Breast epithelium (tissue), 4 donors: ENCODE measurements around the gene SORL1. TPM values are rescaled to one million over a fixed set of nuclear protein-coding genes. Genes with fewer than 3 reads are reported as not detected.

Experiments
- DNase-seq, 2 donors: peaks; one replicate each; pipeline ENCODE4 v3.0.0-alpha.2; 2019; ENCODE audit warnings: low spot score in 2 of 2
- H3K27ac ChIP-seq, 2 donors: fragments of 200-600 bp; sonication (generic) in 1 of 2; one replicate each; pipeline ENCODE4 v1.5.1; 2016 to 2019; ENCODE audit warnings: mild to moderate bottlenecking in 1 of 2
- H3K27me3 ChIP-seq, 2 donors: fragments of 200-600 bp; sonication (generic) in 1 of 2; one replicate each; pipeline versions ENCODE4 v1.5.1 to v1.6.0; 2017 to 2019; ENCODE audit warnings: control low read depth in 1 of 2, mild to moderate bottlenecking in 1 of 2
- H3K36me3 ChIP-seq: fragments of 200-600 bp; one replicate; pipeline ENCODE4 v1.5.1; 2019
- H3K4me1 ChIP-seq, 2 donors: fragments of 200-600 bp; sonication (generic); one replicate each; pipeline ENCODE4 v1.5.1; 2016 to 2019; ENCODE audit warnings: control low read depth in 1 of 2
- H3K4me3 ChIP-seq, 3 donors: fragments of 200-600 bp; sonication (generic); 1 replicate in 2 of 3; 2 replicates in 1 of 3; pipeline ENCODE4 v1.5.1; 2016 to 2019; ENCODE audit warnings: mild to moderate bottlenecking in 3 of 3, moderate library complexity in 2 of 3
- H3K9me3 ChIP-seq, 2 donors: fragments of 200-600 bp; sonication (generic) in 1 of 2; one replicate each; pipeline ENCODE4 v1.5.1; 2016 to 2019; ENCODE audit warnings: control low read depth in 1 of 2
- POLR2A ChIP-seq: fragments of 450-650 bp; IDR thresholded peaks from one replicate; pipeline ENCODE4 v1.6.1; 2016; ENCODE audit warnings: antibody characterized with exemption, mild to moderate bottlenecking, moderate library complexity
- POLR2AphosphoS5 ChIP-seq, 3 donors: sonication (generic); formaldehyde crosslinking; IDR thresholded peaks; one replicate each; pipeline ENCODE4 v1.6.1; 2017; ENCODE audit warnings: antibody characterized with exemption in 3 of 3
- intact Hi-C: fragments of 100-400 bp; cut with DNase I; formaldehyde crosslinking; loops from one replicate; pipeline ENCODE4 v1.15.1; 2023; ENCODE audit warnings: low total_unique reads
- total RNA-seq, 3 donors: library from RNA; depleted of rRNA; stranded (reverse); fragments of >200 nt; gene quantifications; one replicate each; pipeline ENCODE4 v1.1.0, GENCODE V29; 2016
- TF ChIP-seq, protein P1 (sequence below), 3 donors: fragments of 450-650 bp; IDR thresholded peaks; one replicate each; pipeline ENCODE4 v1.5.1; 2016 to 2017; ENCODE audit warnings: antibody characterized with exemption in 3 of 3, mild to moderate bottlenecking in 3 of 3, moderate library complexity in 3 of 3

Gene SORL1
- total RNA-seq, 3 donors from 2014 or later, result 3.5 to 64.0 (median 50.8) TPM

DNA sequence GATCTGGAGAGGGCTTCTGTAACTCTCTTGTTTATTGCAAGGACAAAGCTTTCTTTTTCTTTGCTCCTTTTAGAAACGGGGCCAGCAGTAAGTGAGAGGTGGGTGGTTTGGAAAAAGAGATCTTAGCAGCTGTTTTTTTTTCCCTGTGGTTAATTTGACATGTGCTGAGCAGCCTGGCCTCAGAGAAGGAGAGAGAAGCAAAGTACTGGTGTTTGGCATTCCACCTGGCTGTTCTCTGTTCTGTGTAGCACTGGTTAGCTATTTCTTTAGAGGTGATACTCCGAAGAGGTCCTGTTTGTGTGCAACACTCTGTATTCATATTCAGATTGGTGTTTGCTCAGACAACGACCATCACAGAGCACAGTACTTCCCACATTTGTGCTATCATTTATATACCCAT lies 81.5 kb downstream of the SORL1 start:
- Histone ChIP-seq H3K27me3 (no peaks in the 10 kb centered on the region), H3K27ac (no peak overlapping the region), H3K36me3 (no peaks in the 10 kb centered on the region), H3K4me1 (no peaks in the 10 kb centered on the region), H3K9me3 (peaks cover 0 to 14% of the 10 kb centered on the region in 2 donors), H3K4me3 (no peak overlapping the region)
- DNase-seq, result no peak
- TF ChIP-seq, protein P1, sequence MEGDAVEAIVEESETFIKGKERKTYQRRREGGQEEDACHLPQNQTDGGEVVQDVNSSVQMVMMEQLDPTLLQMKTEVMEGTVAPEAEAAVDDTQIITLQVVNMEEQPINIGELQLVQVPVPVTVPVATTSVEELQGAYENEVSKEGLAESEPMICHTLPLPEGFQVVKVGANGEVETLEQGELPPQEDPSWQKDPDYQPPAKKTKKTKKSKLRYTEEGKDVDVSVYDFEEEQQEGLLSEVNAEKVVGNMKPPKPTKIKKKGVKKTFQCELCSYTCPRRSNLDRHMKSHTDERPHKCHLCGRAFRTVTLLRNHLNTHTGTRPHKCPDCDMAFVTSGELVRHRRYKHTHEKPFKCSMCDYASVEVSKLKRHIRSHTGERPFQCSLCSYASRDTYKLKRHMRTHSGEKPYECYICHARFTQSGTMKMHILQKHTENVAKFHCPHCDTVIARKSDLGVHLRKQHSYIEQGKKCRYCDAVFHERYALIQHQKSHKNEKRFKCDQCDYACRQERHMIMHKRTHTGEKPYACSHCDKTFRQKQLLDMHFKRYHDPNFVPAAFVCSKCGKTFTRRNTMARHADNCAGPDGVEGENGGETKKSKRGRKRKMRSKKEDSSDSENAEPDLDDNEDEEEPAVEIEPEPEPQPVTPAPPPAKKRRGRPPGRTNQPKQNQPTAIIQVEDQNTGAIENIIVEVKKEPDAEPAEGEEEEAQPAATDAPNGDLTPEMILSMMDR (IDR thresholded peaks at IDR 0.05), result no peak
- no peak for TF ChIP-seq POLR2AphosphoS5 (IDR thresholded peaks at IDR 0.05)
- no peak for TF ChIP-seq POLR2A
- intact Hi-C loops, result no loop called here

DNA sequence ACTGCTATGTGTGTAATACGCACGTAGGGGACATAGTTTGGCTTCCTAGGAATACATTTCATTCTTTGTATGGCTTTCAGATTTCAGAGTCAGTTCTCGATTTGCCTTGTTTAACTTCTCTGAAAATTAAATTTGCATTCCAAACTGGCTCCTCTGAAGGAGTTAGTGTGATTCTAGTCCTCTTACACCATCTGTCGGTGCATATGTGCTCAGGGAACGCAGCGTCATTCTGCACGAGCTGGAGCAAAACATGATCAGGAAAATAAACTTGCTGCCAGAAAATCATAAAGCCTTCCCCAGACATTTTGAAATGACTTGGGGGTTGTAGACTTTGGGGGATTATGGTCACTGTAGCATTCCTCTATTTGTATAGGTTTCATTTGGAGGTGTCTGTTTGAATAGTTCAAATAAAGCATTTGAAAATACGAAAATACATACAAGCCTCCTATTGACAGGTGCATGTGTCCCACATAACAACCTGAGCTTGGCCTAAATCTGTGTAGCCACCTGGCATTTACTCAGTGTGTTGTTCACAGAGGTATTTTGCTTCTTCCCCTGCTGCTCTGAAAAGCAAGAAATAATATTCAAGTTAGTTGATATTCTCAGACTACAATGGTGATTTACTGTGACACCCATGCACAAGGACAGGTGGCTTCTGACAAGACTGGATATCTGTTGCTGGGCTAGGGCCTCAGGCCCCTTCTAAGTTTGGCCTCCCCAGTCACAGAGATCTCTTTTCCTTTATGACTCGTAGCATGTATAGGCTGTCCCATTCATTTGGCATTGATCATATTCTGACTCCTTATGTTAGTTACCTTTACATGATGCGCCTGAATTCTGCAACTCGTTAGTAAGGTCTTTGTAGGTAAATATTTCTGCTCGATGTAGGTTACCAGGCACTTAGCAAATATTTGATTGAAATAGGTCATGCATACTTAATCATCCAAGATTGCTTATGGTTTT lies 82.3 kb downstream of the SORL1 start:
- intact Hi-C loops, result no loop called here
- no peak for DNase-seq
- no peaks in the 10 kb centered on the region for H3K36me3 ChIP-seq
- no peak overlapping the region for H3K4me3 ChIP-seq
- H3K27me3 ChIP-seq, result no peaks in the 10 kb centered on the region
- peaks cover 0 to 13% of the 10 kb centered on the region in 2 donors for H3K9me3 ChIP-seq
- TF ChIP-seq, protein P1 (IDR thresholded peaks at IDR 0.05), result peak in 2 of 3 donors; percentile 52 to 65
- no peak for TF ChIP-seq POLR2AphosphoS5 (IDR thresholded peaks at IDR 0.05)
- H3K4me1 ChIP-seq, result no peaks in the 10 kb centered on the region
- H3K27ac ChIP-seq, result no peak overlapping the region

DNA sequence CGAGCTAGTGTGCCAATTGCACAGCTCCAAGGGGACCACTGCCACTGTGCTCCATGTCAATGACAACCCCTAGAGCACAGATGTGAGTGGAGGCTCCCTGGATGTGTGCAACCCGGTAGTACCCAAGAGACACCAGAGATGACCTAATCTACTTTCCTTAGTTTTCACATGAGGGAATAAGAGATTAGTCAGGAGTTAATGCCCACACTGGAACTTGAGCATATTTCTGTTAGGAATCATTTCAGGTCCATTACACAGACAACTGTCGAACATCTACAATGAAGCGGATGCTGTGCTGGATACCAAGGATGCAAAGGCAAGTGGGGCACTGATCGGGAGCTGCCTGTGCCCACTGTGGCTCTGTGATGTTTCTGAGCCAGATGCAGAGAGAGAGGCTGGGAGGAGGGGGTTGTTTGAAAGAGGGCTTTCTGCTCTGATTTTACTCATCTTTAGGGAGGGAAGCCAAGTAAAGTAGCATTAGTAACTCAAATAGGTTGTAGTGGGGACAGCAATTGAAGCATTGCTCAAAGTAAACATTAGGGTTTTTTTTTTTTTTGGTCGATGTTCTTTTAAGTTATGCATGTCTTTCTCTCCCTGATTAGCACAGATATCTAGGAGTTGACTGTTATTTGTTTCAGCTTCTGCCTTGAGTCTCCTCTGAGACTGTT lies 83.1 kb downstream of the SORL1 start:
- Histone ChIP-seq H3K4me1 (no peaks in the 10 kb centered on the region), H3K36me3 (no peaks in the 10 kb centered on the region), H3K27me3 (no peaks in the 10 kb centered on the region), H3K9me3 (peaks cover 0 to 4% of the 10 kb centered on the region in 2 donors), H3K4me3 (no peak overlapping the region), H3K27ac (no peak overlapping the region)
- no peak for DNase-seq
- TF ChIP-seq POLR2AphosphoS5 (IDR thresholded peaks at IDR 0.05) (no peak), POLR2A (no peak)
- intact Hi-C loops, result no loop called here

DNA sequence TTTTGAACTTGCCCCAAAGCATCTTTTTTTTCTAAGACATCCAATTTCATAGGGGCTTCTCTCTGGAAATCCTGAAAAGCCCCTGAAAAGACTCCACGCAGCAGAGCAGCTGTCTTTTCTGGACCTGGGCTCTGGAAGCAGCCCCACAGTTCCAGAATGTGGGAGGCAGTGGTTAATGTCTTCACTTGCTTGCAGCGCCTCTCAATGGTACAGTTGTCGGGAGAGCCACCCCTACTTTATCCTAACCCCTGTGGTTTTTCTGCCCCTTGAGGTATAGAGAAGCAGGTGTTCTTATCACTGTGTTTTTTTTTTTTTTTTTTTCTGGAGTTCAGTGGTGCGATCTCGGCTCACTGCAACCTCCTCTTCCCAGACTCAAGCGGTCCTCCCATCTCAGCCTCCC lies 84.0 kb downstream of the SORL1 start:
- Histone ChIP-seq H3K4me3 (no peak overlapping the region), H3K4me1 (no peaks in the 10 kb centered on the region), H3K27ac (no peak overlapping the region), H3K9me3 (no peaks in the 10 kb centered on the region), H3K36me3 (no peaks in the 10 kb centered on the region), H3K27me3 (no peaks in the 10 kb centered on the region)
- DNase-seq, result no peak
- TF ChIP-seq POLR2AphosphoS5 (IDR thresholded peaks at IDR 0.05), result no peak
- TF ChIP-seq, protein P1 (IDR thresholded peaks at IDR 0.05), result no peak
- TF ChIP-seq POLR2A, result no peak
- intact Hi-C loops, result no loop called here

DNA sequence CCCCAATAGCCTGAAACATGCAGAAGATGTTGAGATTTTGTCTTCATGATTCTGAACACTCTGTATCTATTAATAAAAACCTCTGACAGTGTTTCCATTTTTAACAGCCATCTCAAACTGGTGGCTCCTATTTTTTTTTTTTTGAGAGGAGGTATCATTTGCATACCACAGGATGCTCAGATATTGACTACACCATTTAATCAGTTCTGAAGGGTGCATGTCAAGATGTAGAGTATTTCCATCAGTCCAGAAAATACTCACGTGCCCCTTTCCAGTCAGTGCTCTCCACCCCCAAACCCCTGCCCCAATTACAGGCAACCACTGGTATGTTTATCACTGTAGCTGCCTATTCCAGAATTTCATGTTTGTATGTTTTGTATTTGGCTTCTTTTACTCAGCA lies 85.9 kb downstream of the SORL1 start:
- DNase-seq, result no peak
- TF ChIP-seq POLR2AphosphoS5 (IDR thresholded peaks at IDR 0.05), result no peak
- TF ChIP-seq POLR2A, result no peak
- TF ChIP-seq, protein P1 (IDR thresholded peaks at IDR 0.05), result no peak
- intact Hi-C loops, result no loop called here

More for the DNA sequence above, 85.9 kb downstream of the SORL1 start:
- no peaks in the 10 kb centered on the region for H3K4me1 ChIP-seq
- no peaks in the 10 kb centered on the region for H3K36me3 ChIP-seq
- no peaks in the 10 kb centered on the region for H3K9me3 ChIP-seq
- no peaks in the 10 kb centered on the region for H3K27me3 ChIP-seq
- H3K4me3 ChIP-seq, result no peak overlapping the region
- H3K27ac ChIP-seq, result no peak overlapping the region
